Fibroblast of lung (primary cell): ENCODE results near the gene HDDC2. TPM values are rescaled to one million over a fixed set of nuclear protein-coding genes. Genes with fewer than 3 reads are reported as not detected.

Experiments
- DNase-seq, 2 donors: peaks; one replicate each; pipeline versions ENCODE4 v3.0.0 to v3.0.0-alpha.2; 2010; ENCODE audit warnings: low read depth in 2 of 2
- H2AFZ ChIP-seq: 2 replicates; pipeline ENCODE4 v1.5.1; 2012; ENCODE audit warnings: low read length, control low read depth, inconsistent platforms
- H3K27ac ChIP-seq: 2 replicates; pipeline ENCODE4 v1.5.1; 2011; ENCODE audit warnings: low read length, control low read depth; ENCODE audit not compliant: insufficient read depth
- H3K27me3 ChIP-seq: 2 replicates; pipeline ENCODE4 v1.5.1; 2011; ENCODE audit warnings: mild to moderate bottlenecking, low read length; ENCODE audit not compliant: control insufficient read depth, insufficient read depth
- H3K36me3 ChIP-seq: 2 replicates; pipeline ENCODE4 v1.5.1; 2011; ENCODE audit warnings: low read length; ENCODE audit not compliant: control insufficient read depth, insufficient read depth
- H3K4me1 ChIP-seq: 2 replicates; pipeline ENCODE4 v1.5.1; 2011; ENCODE audit warnings: low read length; ENCODE audit not compliant: control insufficient read depth, insufficient read depth; ENCODE audit errors: extremely low read depth
- H3K4me2 ChIP-seq: 2 replicates; pipeline ENCODE4 v1.5.1; 2011; ENCODE audit warnings: low read length, control low read depth; ENCODE audit not compliant: insufficient read depth; ENCODE audit errors: extremely low read depth
- H3K4me3 ChIP-seq, 4 experiments: fragments of 200-600 bp in 1 of 4; sonication (generic) in 1 of 4; replicated peaks in 1 of 4; 2 replicates each; pipeline ENCODE4 v1.5.1; 2011 to 2016; ENCODE audit warnings: low read length in 4 of 4, low read depth in 3 of 4, mild to moderate bottlenecking in 3 of 4, control low read depth in 2 of 4, inconsistent platforms in 1 of 4, mixed read lengths in 1 of 4; ENCODE audit not compliant: insufficient read depth in 1 of 4; ENCODE audit errors: control extremely low read depth in 1 of 4
- H3K79me2 ChIP-seq: 2 replicates; pipeline ENCODE4 v1.5.1; 2012; ENCODE audit warnings: mild to moderate bottlenecking, low read length, inconsistent platforms; ENCODE audit not compliant: control insufficient read depth, insufficient read depth
- H3K9ac ChIP-seq: 2 replicates; pipeline ENCODE4 v1.5.1; 2011; ENCODE audit warnings: mild to moderate bottlenecking, low read length, control low read depth; ENCODE audit not compliant: insufficient read depth
- H3K9me3 ChIP-seq: 2 replicates; pipeline ENCODE4 v1.5.1; 2012; ENCODE audit warnings: low read depth, low read length; ENCODE audit not compliant: control insufficient read depth, insufficient read depth
- H4K20me1 ChIP-seq: 2 replicates; pipeline ENCODE4 v1.5.1; 2011; ENCODE audit warnings: low read length; ENCODE audit not compliant: control insufficient read depth, insufficient read depth; ENCODE audit errors: extremely low read depth
- CTCF ChIP-seq, 2 donors: IDR thresholded peaks in 1 of 2; conservative IDR thresholded peaks in 1 of 2; 1 replicate in 1 of 2; 2 replicates in 1 of 2; pipeline ENCODE4 v1.5.1; 2011 to 2012; ENCODE audit warnings: low read length in 2 of 2, control low read depth in 1 of 2, inconsistent platforms in 1 of 2, low read depth in 1 of 2, mild to moderate bottlenecking in 1 of 2
- EZH2 ChIP-seq: IDR thresholded peaks from 2 replicates; pipeline ENCODE4 v1.5.1; 2012; ENCODE audit warnings: low read length, control low read depth, mild to moderate bottlenecking; ENCODE audit errors: missing control alignments
- polyA plus RNA-seq, 2 donors: library from polyadenylated mRNA; depleted of rRNA in 1 of 2; stranded (reverse) in 1 of 2; unstranded in 1 of 2; fragments of >200 nt; gene quantifications; 2 replicates each; pipeline ENCODE4 v1.2.1, GENCODE V29; 2011 to 2012; ENCODE audit warnings: missing spikeins in 1 of 2
- total RNA-seq: library from RNA; depleted of rRNA; stranded (reverse); fragments of >200 nt; gene quantifications from 2 replicates; pipeline ENCODE4 v1.2.1, GENCODE V29; 2014

HDDC2 gene
- total and polyA plus RNA-seq, 2 donors (not counting 1 experiment from before 2014, with no cell fraction given), result 58.8 to 174 TPM

GRCh38 chr6:125250511-125250910, 51.3 kb downstream of the HDDC2 start:
- no peaks in the 10 kb centered on the region for H3K79me2 ChIP-seq
- H2AFZ ChIP-seq, result no peak overlapping the region
- H3K9ac ChIP-seq, result no peak overlapping the region
- no peak for TF ChIP-seq CTCF (conservative IDR thresholded peaks at IDR 0.05 in 1 of 2, IDR thresholded peaks at IDR 0.05 in 1 of 2; ENCODE audit: low read depth in 1 of 2, low read length in 2 of 2)
- no peak for TF ChIP-seq EZH2
- no peaks in the 10 kb centered on the region for H4K20me1 ChIP-seq
- no peak overlapping the region for H3K4me2 ChIP-seq
- DNase-seq, result no peak
- no peaks in the 10 kb centered on the region for H3K36me3 ChIP-seq
- H3K9me3 ChIP-seq, result no peaks in the 10 kb centered on the region
- H3K4me3 ChIP-seq, result no peak overlapping the region
- H3K27ac ChIP-seq, result no peak overlapping the region
- no peaks in the 10 kb centered on the region for H3K27me3 ChIP-seq
- H3K4me1 ChIP-seq, result peaks cover 6% of the 10 kb centered on the region

- Histone ChIP-seq H3K9ac (no peak overlapping the region), H3K9me3 (no peaks in the 10 kb centered on the region), H3K27me3 (no peaks in the 10 kb centered on the region), H3K4me1 (no peaks in the 10 kb centered on the region), H3K4me3 (no peak overlapping the region), H3K27ac (no peak overlapping the region), H3K4me2 (no peak overlapping the region), H4K20me1 (no peaks in the 10 kb centered on the region), H3K36me3 (no peaks in the 10 kb centered on the region), H2AFZ (no peak overlapping the region), H3K79me2 (no peaks in the 10 kb centered on the region)
- DNase-seq, result no peak
- TF ChIP-seq CTCF (conservative IDR thresholded peaks at IDR 0.05 in 1 of 2, IDR thresholded peaks at IDR 0.05 in 1 of 2; ENCODE audit: low read depth in 1 of 2, low read length in 2 of 2) (no peak), EZH2 (no peak)
Observed at GRCh38 chr6:125248136-125248535, 53.6 kb downstream of the HDDC2 start.

- no peak overlapping the region for H3K9ac ChIP-seq
- no peaks in the 10 kb centered on the region for H4K20me1 ChIP-seq
- H3K4me3 ChIP-seq, result no peak overlapping the region
- H3K27ac ChIP-seq, result no peak overlapping the region
- no peak overlapping the region for H3K4me2 ChIP-seq
- no peaks in the 10 kb centered on the region for H3K27me3 ChIP-seq
- H2AFZ ChIP-seq, result no peak overlapping the region
- H3K4me1 ChIP-seq, result no peaks in the 10 kb centered on the region
- TF ChIP-seq EZH2, result no peak
- no peak for TF ChIP-seq CTCF (conservative IDR thresholded peaks at IDR 0.05 in 1 of 2, IDR thresholded peaks at IDR 0.05 in 1 of 2; ENCODE audit: low read depth in 1 of 2, low read length in 2 of 2)
- H3K36me3 ChIP-seq, result no peaks in the 10 kb centered on the region
- no peaks in the 10 kb centered on the region for H3K79me2 ChIP-seq
- no peak for DNase-seq
- H3K9me3 ChIP-seq, result no peaks in the 10 kb centered on the region
Observed at GRCh38 chr6:125246566-125246965, 55.2 kb downstream of the HDDC2 start.
